Stimulated activated CD4-positive, alpha-beta T cell treated with anti-CD3 and anti-CD28 coated beads, Interleukin-1b, Interleukin-23, amount 100 ng/mL, for 1 hour (primary cell): Measurements from ENCODE around the gene RBMY1J.
"Not testable (repeated sequence)": the region's sequence is repeated elsewhere in the genome, so short reads cannot be mapped to it uniquely, and the experiment has no call there.

ENCODE experiments used
- DNase-seq, 2 donors: peaks; one replicate each; pipeline ENCODE4 v3.0.0-alpha.2; 2020; ENCODE audit warnings: low read depth in 2 of 2

RBMY1J gene

GRCh38 chrY:22403110-22403509, at the start of gene RBMY1J:
Gene RBMY1J, plus strand, starts transcription at chrY:22403410. Its CDS starts 2,038 bp downstream, at chrY:22405448.
- DNase-seq = not testable (repeated sequence)

- no peak for DNase-seq
Observed at GRCh38 chrY:22367416-22367815, 35.8 kb upstream of the RBMY1J start.

GRCh38 chrY:22370623-22371022, 32.6 kb upstream of the RBMY1J start:
- no peak for DNase-seq

GRCh38 chrY:22373494-22373893, 29.7 kb upstream of the RBMY1J start:
- DNase-seq = no peak

- not testable (repeated sequence) for DNase-seq
Observed at GRCh38 chrY:22444718-22445396, 41.6 kb downstream of the RBMY1J start.

- DNase-seq = not testable (repeated sequence)
Observed at GRCh38 chrY:22455522-22455921, 52.3 kb downstream of the RBMY1J start.

- not testable (repeated sequence) for DNase-seq
Observed at GRCh38 chrY:22461962-22462361, 58.8 kb downstream of the RBMY1J start.
